ENCODE results near the gene CCDC112. TPM values are rescaled to one million over a fixed set of nuclear protein-coding genes. Genes with fewer than 3 reads are reported as not detected.

The CCDC112 gene
- total and polyA plus RNA-seq, 9 of the 15 experiments (the other 6 are each of a cell fraction or from before 2014, with no cell fraction given): 3.3 to 15.3 (median 7.4) TPM

- TSS peak; percentile 87 for BruUV-seq (replicated peaks)
- no peaks in the 10 kb centered on the region for H3K9me3 ChIP-seq (replicated peaks; ENCODE audit: control insufficient read depth, insufficient read depth, low read depth, low read length)
- ATAC-seq (no peak), FAIRE-seq (no peak), DNase-seq (ENCODE audit: extremely low read depth in 1 of 4, low spot score in 3 of 4) (no peak)
- H3K4me1 ChIP-seq (replicated peaks in 1 of 2; ENCODE audit: control insufficient read depth in 2 of 2, insufficient read depth in 2 of 2, low read length in 2 of 2): peaks cover 2 to 6% of the 10 kb centered on the region in 2 experiments; a peak in 2 of 5 replicates
- peak overlapping the region; percentile 90 for H3K4me3 ChIP-seq
- intact Hi-C loops (cut with micrococcal nuclease) (loop anchor here (2.0 to 5.0 kb wide), 2 partner anchors 26 to 279 kb away; partner anchors contain the start of gene FEM1C), in situ Hi-C loops (cut with MboI) (no loop called here)
- H2AFZ ChIP-seq (ENCODE audit: low read depth, low read length): peak overlapping the region; percentile 90
- peaks cover 43% of the 10 kb centered on the region for H3K79me2 ChIP-seq (ENCODE audit: control insufficient read depth, insufficient read depth, low read length)
- no peaks in the 10 kb centered on the region for H3K9me1 ChIP-seq (ENCODE audit: control insufficient read depth, insufficient read depth, low read length)
- no peaks in the 10 kb centered on the region for H3K27me3 ChIP-seq (ENCODE audit: control insufficient read depth in 2 of 2, insufficient read depth in 2 of 2, low read length in 2 of 2)
- POLR2A ChIA-PET: no interaction called here
- peak overlapping the region; percentile 83 for H3K4me2 ChIP-seq (ENCODE audit: insufficient read depth, low read length)
- peak overlapping the region; percentile 84 for H3K27ac ChIP-seq (ENCODE audit: extremely low read depth, low read depth, low read length)
- H3K36me3 ChIP-seq (ENCODE audit: control insufficient read depth, insufficient read depth, low read length): no peaks in the 10 kb centered on the region
- CTCF ChIA-PET (ENCODE audit: low intra/inter-chr PET ratio): no interaction called here
- H3K9ac ChIP-seq (ENCODE audit: insufficient read depth in 1 of 2, low read depth in 2 of 2, low read length in 2 of 2): peak overlapping the region; percentile 87 to 93
- no peaks in the 10 kb centered on the region for H4K20me1 ChIP-seq (replicated peaks; ENCODE audit: control insufficient read depth, insufficient read depth, low read length)
- 15% methylated on average over 7 of the region's 7 CpGs for WGBS (ENCODE audit: insufficient coverage, low coverage, missing lambda C conversion rate)
- 0 out of 2 replicates have a peak, but pooled peaks have one; percentile 11 for TF ChIP-seq ZNF584 (CRISPR knock-in tag; IDR thresholded peaks at IDR 0.05; ENCODE audit: low read depth)
- TF ChIP-seq ZNF398 (CRISPR knock-in tag; IDR thresholded peaks at IDR 0.05): no peak
- no peak for TF ChIP-seq EP400 (IDR thresholded peaks at IDR 0.05)
- no peak for TF ChIP-seq PTRF (tag; IDR thresholded peaks at IDR 0.05)
- no peak for TF ChIP-seq TCF15 (CRISPR knock-in tag; IDR thresholded peaks at IDR 0.05)
- no peak for TF ChIP-seq TCF3 (CRISPR knock-in tag; IDR thresholded peaks at IDR 0.05)
- no peak for TF ChIP-seq E2F1 (CRISPR knock-in tag; IDR thresholded peaks at IDR 0.05)
- TF ChIP-seq BMI1 (IDR thresholded peaks at IDR 0.05; ENCODE audit: low read length): no peak
- TF ChIP-seq TEAD4 (IDR thresholded peaks at IDR 0.05; ENCODE audit: low read length): no peak
- TF ChIP-seq TEAD4 (CRISPR knock-in tag; IDR thresholded peaks at IDR 0.05; ENCODE audit: borderline replicate concordance): no peak
- no peak for TF ChIP-seq RBM34 (IDR thresholded peaks at IDR 0.05; ENCODE audit: borderline replicate concordance, insufficient read depth, low read length)
- no peak for TF ChIP-seq HMG20B (CRISPR knock-in tag; IDR thresholded peaks at IDR 0.05)
- no peak for TF ChIP-seq THRAP3 (IDR thresholded peaks at IDR 0.05; ENCODE audit: borderline replicate concordance)
- no peak for TF ChIP-seq NR4A1 (CRISPR knock-in tag; IDR thresholded peaks at IDR 0.05)
- no peak for TF ChIP-seq NR4A1 (tag; IDR thresholded peaks at IDR 0.05)
- peak in 1 of 3 experiments; percentile 87; a peak in 2 of 6 replicates for TF ChIP-seq ZBTB11 (CRISPR knock-in tag; IDR thresholded peaks at IDR 0.05)
Observed at GRCh38 chr5:115263078-115263380, 33.4 kb downstream of the CCDC112 start.

Data from K562 (cell line).